Mesenchymal stem cell (in vitro differentiated cells and primary cell): Measurements from ENCODE around the gene SYNE1.
"Not testable (repeated sequence)": the region's sequence is repeated elsewhere in the genome, so short reads cannot be mapped to it uniquely, and the experiment has no call there.

ENCODE experiments used
- DNase-seq: peaks from one replicate; pipeline ENCODE4 v3.0.0-alpha.2; 2013
- H2AFZ ChIP-seq: one replicate; pipeline ENCODE4 v1.6.1; 2013; ENCODE audit warnings: low read depth, mild to moderate bottlenecking, control low read depth, inconsistent platforms, low read length, moderate library complexity
- H2AK5ac ChIP-seq: 2 replicates; pipeline ENCODE4 v1.6.1; 2013; ENCODE audit warnings: low read length, moderate library complexity, mild to moderate bottlenecking, inconsistent platforms; ENCODE audit not compliant: severe bottlenecking
- H2BK120ac ChIP-seq: one replicate; pipeline ENCODE4 v1.6.1; 2013; ENCODE audit warnings: low read depth, mild to moderate bottlenecking, inconsistent platforms, low read length, moderate library complexity
- H2BK12ac ChIP-seq, 2 experiments: one replicate each; pipeline ENCODE4 v1.6.1; 2013; ENCODE audit warnings: inconsistent platforms in 2 of 2, low read length in 2 of 2, mild to moderate bottlenecking in 2 of 2, moderate library complexity in 2 of 2, control low read depth in 1 of 2
- H2BK15ac ChIP-seq: one replicate; pipeline ENCODE4 v1.6.1; 2013; ENCODE audit warnings: mild to moderate bottlenecking, low read depth, inconsistent platforms; ENCODE audit not compliant: poor library complexity, severe bottlenecking
- H2BK5ac ChIP-seq: 2 replicates; pipeline ENCODE4 v1.6.1; 2013; ENCODE audit warnings: low read depth, mild to moderate bottlenecking, low read length, control low read depth, inconsistent platforms; ENCODE audit not compliant: poor library complexity, severe bottlenecking
- H3K14ac ChIP-seq, 2 experiments: one replicate each; pipeline ENCODE4 v1.6.1; 2013; ENCODE audit warnings: inconsistent platforms in 2 of 2, low read length in 2 of 2, control low read depth in 1 of 2, mild to moderate bottlenecking in 1 of 2, moderate library complexity in 1 of 2
- H3K18ac ChIP-seq, 2 experiments: one replicate each; pipeline ENCODE4 v1.6.1; 2013; ENCODE audit warnings: inconsistent platforms in 2 of 2, low read length in 2 of 2, control low read depth in 1 of 2, low read depth in 1 of 2, mild to moderate bottlenecking in 1 of 2
- H3K23ac ChIP-seq, 2 experiments: one replicate each; pipeline ENCODE4 v1.6.1; 2013; ENCODE audit warnings: inconsistent platforms in 2 of 2, low read length in 2 of 2, mild to moderate bottlenecking in 2 of 2, moderate library complexity in 2 of 2, control low read depth in 1 of 2
- H3K27ac ChIP-seq: 2 replicates; pipeline ENCODE4 v1.5.1; 2013; ENCODE audit warnings: mild to moderate bottlenecking, moderate library complexity, low read length, control low read depth, inconsistent platforms; ENCODE audit not compliant: poor library complexity, severe bottlenecking
- H3K27me3 ChIP-seq, 2 experiments: 2 replicates each; pipeline versions ENCODE4 v1.6.1 to v1.7.0; 2013; ENCODE audit warnings: low read length in 2 of 2, mild to moderate bottlenecking in 2 of 2, moderate library complexity in 2 of 2, control low read depth in 1 of 2, inconsistent platforms in 1 of 2; ENCODE audit not compliant: control insufficient read depth in 1 of 2, insufficient read depth in 1 of 2
- H3K36me3 ChIP-seq, 2 experiments: 2 replicates each; pipeline versions ENCODE4 v1.6.1 to v1.7.0; 2013; ENCODE audit warnings: low read length in 2 of 2, control low read depth in 1 of 2, inconsistent platforms in 1 of 2, low read depth in 1 of 2, mild to moderate bottlenecking in 1 of 2; ENCODE audit not compliant: insufficient read depth in 2 of 2, control insufficient read depth in 1 of 2
- H3K4ac ChIP-seq, 2 experiments: one replicate each; pipeline ENCODE4 v1.6.1; 2013; ENCODE audit warnings: inconsistent platforms in 2 of 2, low read length in 2 of 2, mild to moderate bottlenecking in 2 of 2, moderate library complexity in 2 of 2, control low read depth in 1 of 2, low read depth in 1 of 2
- H3K4me1 ChIP-seq: 2 replicates; pipeline ENCODE4 v1.6.1; 2013; ENCODE audit warnings: low read depth, low read length, control low read depth; ENCODE audit not compliant: control insufficient read depth, insufficient read depth
- H3K4me2 ChIP-seq: 2 replicates; pipeline ENCODE4 v1.6.1; 2013; ENCODE audit warnings: low read length, mild to moderate bottlenecking, inconsistent platforms; ENCODE audit not compliant: poor library complexity, severe bottlenecking
- H3K4me3 ChIP-seq, 2 experiments: 2 replicates each; pipeline versions ENCODE4 v1.5.1 to v1.7.0; 2013; ENCODE audit warnings: low read length in 2 of 2, mild to moderate bottlenecking in 2 of 2, control low read depth in 1 of 2, low read depth in 1 of 2; ENCODE audit not compliant: insufficient read depth in 1 of 2
- H3K79me1 ChIP-seq: replicated peaks from 2 replicates; pipeline ENCODE4 v1.6.1; 2013; ENCODE audit warnings: mild to moderate bottlenecking, control low read depth, low read length, inconsistent platforms; ENCODE audit not compliant: poor library complexity, severe bottlenecking
- H3K9ac ChIP-seq: 2 replicates; pipeline ENCODE4 v1.7.0; 2013; ENCODE audit warnings: mild to moderate bottlenecking, low read length, moderate library complexity
- H3K9me3 ChIP-seq: 2 replicates; pipeline ENCODE4 v1.7.0; 2013; ENCODE audit warnings: mild to moderate bottlenecking, low read length; ENCODE audit not compliant: control insufficient read depth
- H4K8ac ChIP-seq: one replicate; pipeline ENCODE4 v1.6.1; 2013; ENCODE audit warnings: inconsistent platforms, mild to moderate bottlenecking, low read length, moderate library complexity
- H4K91ac ChIP-seq: one replicate; pipeline ENCODE4 v1.6.1; 2013; ENCODE audit warnings: mild to moderate bottlenecking, low read length, inconsistent platforms
- WGBS: methylation state at CpG from one replicate; pipeline ENCODE4 v1.1.7; 2013; ENCODE audit warnings: mixed read lengths; 5-methylcytosine and 5-hydroxymethylcytosine counted together

SYNE1 gene

GRCh38 chr6:152421496-152421895 is 215.7 kb downstream of the SYNE1 start:
- not testable (repeated sequence) for H2BK5ac ChIP-seq, H2BK15ac ChIP-seq, H3K14ac ChIP-seq, H2AFZ ChIP-seq, H3K23ac ChIP-seq, H2AK5ac ChIP-seq, H4K91ac ChIP-seq, DNase-seq, H3K4ac ChIP-seq, H3K9ac ChIP-seq, H2BK12ac ChIP-seq, H3K18ac ChIP-seq, H3K4me3 ChIP-seq, H3K4me2 ChIP-seq, H4K8ac ChIP-seq, H3K79me1 ChIP-seq, H3K36me3 ChIP-seq, H3K9me3 ChIP-seq, H3K27ac ChIP-seq, H3K27me3 ChIP-seq, H2BK120ac ChIP-seq, H3K4me1 ChIP-seq
- 100% methylated on average over 1 of the region's 2 CpGs for WGBS

GRCh38 chr6:152420696-152421095 is 216.5 kb downstream of the SYNE1 start:
- Histone ChIP-seq H3K79me1 (no peaks in the 10 kb centered on the region), H3K4me3 (no peak overlapping the region), H3K4ac (no peak overlapping the region), H3K4me1 (no peaks in the 10 kb centered on the region), H3K9me3 (peaks cover 4% of the 10 kb centered on the region), H2BK5ac (no peak overlapping the region), H3K18ac (no peak overlapping the region), H3K9ac (no peak overlapping the region), H2BK12ac (no peak overlapping the region), H3K27ac (no peak overlapping the region), H3K14ac (no peak overlapping the region), H2BK120ac (no peak overlapping the region), H3K36me3 (no peaks in the 10 kb centered on the region), H2AK5ac (no peak overlapping the region), H4K8ac (no peak overlapping the region), H3K27me3 (no peaks in the 10 kb centered on the region), H2AFZ (no peak overlapping the region), H3K23ac (no peak overlapping the region), H2BK15ac (no peak overlapping the region), H3K4me2 (no peak overlapping the region), H4K91ac (no peak overlapping the region)
- no peak for DNase-seq

DNA sequence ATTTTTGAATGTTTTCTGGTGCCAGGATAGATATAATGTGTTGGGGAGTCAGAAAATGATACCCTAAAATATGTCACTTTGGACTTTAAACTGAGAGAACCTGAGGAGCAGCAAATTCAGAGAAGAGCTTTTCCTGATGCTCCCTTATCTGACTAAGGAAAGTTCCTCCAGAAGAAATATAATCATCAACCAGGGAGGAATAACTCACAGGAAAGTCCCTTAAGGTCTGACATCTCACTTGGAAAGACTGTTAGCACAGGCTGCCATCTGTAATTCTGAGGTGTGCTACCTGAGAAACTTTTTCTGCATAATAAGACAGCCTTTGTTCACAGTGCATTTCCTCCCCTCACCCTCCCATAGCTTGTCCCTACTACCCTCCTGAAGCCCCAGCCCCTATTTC is 218.6 kb downstream of the SYNE1 start:
- Histone ChIP-seq H3K23ac (no peak overlapping the region), H2AFZ (no peak overlapping the region), H3K9me3 (peaks cover 4% of the 10 kb centered on the region), H3K18ac (no peak overlapping the region), H3K4ac (no peak overlapping the region), H3K4me3 (no peak overlapping the region), H3K4me1 (no peaks in the 10 kb centered on the region), H3K27ac (no peak overlapping the region), H2AK5ac (no peak overlapping the region), H3K9ac (no peak overlapping the region), H2BK120ac (no peak overlapping the region), H4K8ac (no peak overlapping the region), H3K4me2 (no peak overlapping the region), H3K36me3 (no peaks in the 10 kb centered on the region), H2BK12ac (no peak overlapping the region), H4K91ac (no peak overlapping the region), H3K27me3 (no peaks in the 10 kb centered on the region), H2BK15ac (no peak overlapping the region), H3K79me1 (no peaks in the 10 kb centered on the region), H2BK5ac (no peak overlapping the region), H3K14ac (no peak overlapping the region)
- DNase-seq = no peak

DNA sequence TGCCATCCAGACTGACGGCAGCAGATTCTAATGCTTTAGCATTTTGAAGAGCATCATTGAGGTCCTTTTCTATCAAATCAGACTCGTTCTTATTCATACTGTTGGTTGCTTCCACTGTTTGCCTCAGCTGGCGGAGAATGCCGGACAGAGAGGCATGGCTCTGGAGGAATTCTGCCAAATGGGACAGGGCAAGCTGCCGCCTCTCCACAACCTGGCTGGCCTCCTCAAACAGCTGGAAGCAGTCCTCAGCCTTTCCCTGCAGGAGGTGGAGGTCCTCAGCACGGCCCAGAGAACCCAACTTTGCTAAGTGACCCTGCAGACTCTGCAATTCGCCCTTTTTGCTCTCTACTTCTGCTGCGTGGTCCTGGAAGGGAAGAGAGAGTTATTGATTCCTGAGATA is 220.5 kb downstream of the SYNE1 start:
- Histone ChIP-seq H2AFZ (no peak overlapping the region), H2AK5ac (no peak overlapping the region), H2BK120ac (no peak overlapping the region), H3K14ac (no peak overlapping the region), H3K79me1 (no peaks in the 10 kb centered on the region), H3K23ac (no peak overlapping the region), H3K27ac (no peak overlapping the region), H3K4ac (no peak overlapping the region), H3K18ac (no peak overlapping the region), H2BK12ac (no peak overlapping the region), H2BK15ac (no peak overlapping the region), H3K9me3 (peaks cover 4% of the 10 kb centered on the region), H3K9ac (no peak overlapping the region), H2BK5ac (no peak overlapping the region), H4K91ac (no peak overlapping the region), H3K27me3 (no peaks in the 10 kb centered on the region), H3K36me3 (no peaks in the 10 kb centered on the region), H3K4me3 (no peak overlapping the region), H3K4me2 (no peak overlapping the region), H4K8ac (no peak overlapping the region), H3K4me1 (no peaks in the 10 kb centered on the region)
- 79% methylated on average over 8 of the region's 8 CpGs for WGBS
- DNase-seq = no peak
